Brain microvascular endothelial cell (primary cell): ENCODE data around the gene IQSEC1.

Experiments used
- DNase-seq: peaks from one replicate; pipeline ENCODE4 v3.0.0-alpha.2; 2020
- H3K27ac ChIP-seq: fragments of 250-450 bp; sonication (Bioruptor Pico); 2 replicates; pipeline ENCODE4 v1.5.1; 2020; ENCODE audit warnings: mild to moderate bottlenecking, moderate library complexity
- H3K27me3 ChIP-seq: fragments of 250-450 bp; sonication (Bioruptor Pico); replicated peaks from 2 replicates; pipeline ENCODE4 v1.5.1; 2020; ENCODE audit warnings: mild to moderate bottlenecking
- H3K36me3 ChIP-seq: fragments of 250-450 bp; sonication (Bioruptor Pico); replicated peaks from 2 replicates; pipeline ENCODE4 v1.5.1; 2020; ENCODE audit warnings: mild to moderate bottlenecking
- H3K4me3 ChIP-seq: 2 replicates; pipeline ENCODE4 v1.5.1; 2011; ENCODE audit warnings: low read depth, mild to moderate bottlenecking, control low read depth, low read length, moderate library complexity
- CTCF ChIP-seq: IDR thresholded peaks from 2 replicates; pipeline ENCODE4 v1.5.1; 2011; ENCODE audit warnings: low read depth, mild to moderate bottlenecking, moderate library complexity, low read length, control low read depth, inconsistent platforms; ENCODE audit errors: missing control alignments
- in situ Hi-C: cut with HindIII; loops from 2 replicates; pipeline ENCODE4 v1.10.0; 2017; ENCODE audit warnings: low sequenced_read_pairs, low pct_ligation_motif_present

The IQSEC1 gene

GRCh38 chr3:13083898-13084297, 10.7 kb upstream of the IQSEC1 start:
- H3K36me3 ChIP-seq = no peaks in the 10 kb centered on the region
- in situ Hi-C loops = no loop called here
- H3K4me3 ChIP-seq = no peak overlapping the region
- TF ChIP-seq CTCF = no peak
- DNase-seq = no peak
- H3K27ac ChIP-seq = no peak overlapping the region
- H3K27me3 ChIP-seq = no peaks in the 10 kb centered on the region

- TF ChIP-seq CTCF = no peak
- Histone ChIP-seq H3K27ac (no peak overlapping the region), H3K4me3 (no peak overlapping the region), H3K36me3 (no peaks in the 10 kb centered on the region), H3K27me3 (peaks cover under 1% of the 10 kb centered on the region)
- in situ Hi-C loops = no loop called here
- DNase-seq = no peak
Observed at GRCh38 chr3:13083254-13083653, 10.0 kb upstream of the IQSEC1 start.

- in situ Hi-C loops = no loop called here
- no peak overlapping the region for H3K4me3 ChIP-seq
- peaks cover 7% of the 10 kb centered on the region for H3K27me3 ChIP-seq
- no peak for DNase-seq
- H3K36me3 ChIP-seq = no peaks in the 10 kb centered on the region
- H3K27ac ChIP-seq = no peak overlapping the region
- TF ChIP-seq CTCF = no peak
Observed at GRCh38 chr3:13082677-13083076, 9.4 kb upstream of the IQSEC1 start.

GRCh38 chr3:13081603-13082360, 8.6 kb upstream of the IQSEC1 start:
- in situ Hi-C loops = no loop called here
- H3K27ac ChIP-seq = no peak overlapping the region
- H3K27me3 ChIP-seq = peaks cover 9% of the 10 kb centered on the region
- H3K36me3 ChIP-seq = no peaks in the 10 kb centered on the region
- H3K4me3 ChIP-seq = no peak overlapping the region
- DNase-seq = no peak
- no peak for TF ChIP-seq CTCF

GRCh38 chr3:13080591-13080990, 7.4 kb upstream of the IQSEC1 start:
- DNase-seq = peak; percentile 51
- Histone ChIP-seq H3K27ac (no peak overlapping the region), H3K36me3 (no peaks in the 10 kb centered on the region), H3K4me3 (no peak overlapping the region), H3K27me3 (peaks cover 16% of the 10 kb centered on the region)
- in situ Hi-C loops = no loop called here
- no peak for TF ChIP-seq CTCF

- H3K4me3 ChIP-seq = no peak overlapping the region
Observed at GRCh38 chr3:13080026-13080425, 6.8 kb upstream of the IQSEC1 start.

More at GRCh38 chr3:13080026-13080425, 6.8 kb upstream of the IQSEC1 start:
- Histone ChIP-seq H3K36me3 (no peaks in the 10 kb centered on the region), H3K27me3 (peaks cover 20% of the 10 kb centered on the region), H3K27ac (no peak overlapping the region)
- in situ Hi-C loops = no loop called here
- TF ChIP-seq CTCF = no peak
- no peak for DNase-seq
